Measurements from ENCODE around the gene CBLB.

Gene CBLB

GRCh38 chr3:105611304-105612192 lies 257.3 kb downstream of the CBLB start:
- no peak for TF ChIP-seq CTCF (IDR thresholded peaks at IDR 0.05; ENCODE audit: unreplicated experiment in 3 of 3)
- no peak overlapping the region for H3K4me3 Mint-ChIP-seq
- peaks cover 3% of the 10 kb centered on the region for H3K27me3 Mint-ChIP-seq (ENCODE audit: low read depth)
- H3K27ac Mint-ChIP-seq, result no peak overlapping the region
- H3K9me3 Mint-ChIP-seq, result no peaks in the 10 kb centered on the region
- peaks cover 9% of the 10 kb centered on the region for H3K4me1 Mint-ChIP-seq
- no peaks in the 10 kb centered on the region for H3K36me3 Mint-ChIP-seq (ENCODE audit: low read depth)

GRCh38 chr3:105610473-105610872 lies 258.3 kb downstream of the CBLB start:
- H3K36me3 Mint-ChIP-seq (ENCODE audit: low read depth), result no peaks in the 10 kb centered on the region
- no peak overlapping the region for H3K27ac Mint-ChIP-seq
- TF ChIP-seq CTCF (IDR thresholded peaks at IDR 0.05; ENCODE audit: unreplicated experiment in 3 of 3), result no peak
- no peaks in the 10 kb centered on the region for H3K9me3 Mint-ChIP-seq
- H3K4me3 Mint-ChIP-seq, result no peak overlapping the region
- peaks cover 3% of the 10 kb centered on the region for H3K27me3 Mint-ChIP-seq (ENCODE audit: low read depth)
- peaks cover 6% of the 10 kb centered on the region for H3K4me1 Mint-ChIP-seq

GRCh38 chr3:105608623-105609022 lies 260.2 kb downstream of the CBLB start:
- Mint-ChIP-seq H3K4me3 (no peak overlapping the region), H3K36me3 (ENCODE audit: low read depth) (no peaks in the 10 kb centered on the region)
- TF ChIP-seq CTCF (IDR thresholded peaks at IDR 0.05; ENCODE audit: unreplicated experiment in 3 of 3), result no peak

GRCh38 chr3:105606016-105606415 lies 262.8 kb downstream of the CBLB start:
- no peaks in the 10 kb centered on the region for H3K9me3 Mint-ChIP-seq
- no peak overlapping the region for H3K27ac Mint-ChIP-seq
- H3K4me3 Mint-ChIP-seq, result no peak overlapping the region
- no peak for TF ChIP-seq CTCF (IDR thresholded peaks at IDR 0.05; ENCODE audit: unreplicated experiment in 3 of 3)
- H3K4me1 Mint-ChIP-seq, result no peaks in the 10 kb centered on the region
- H3K36me3 Mint-ChIP-seq (ENCODE audit: low read depth), result no peaks in the 10 kb centered on the region
- H3K27me3 Mint-ChIP-seq (ENCODE audit: low read depth), result no peaks in the 10 kb centered on the region

More at GRCh38 chr3:105608623-105609022, 260.2 kb downstream of the CBLB start:
- H3K9me3 Mint-ChIP-seq, result no peaks in the 10 kb centered on the region
- peaks cover 3% of the 10 kb centered on the region for H3K27me3 Mint-ChIP-seq (ENCODE audit: low read depth)
- H3K27ac Mint-ChIP-seq, result no peak overlapping the region
- peaks cover 6% of the 10 kb centered on the region for H3K4me1 Mint-ChIP-seq
